HT1080 (cell line): ENCODE data around the gene TXNRD2. TPM values are rescaled to one million over a fixed set of nuclear protein-coding genes. Genes with fewer than 3 reads are reported as not detected.
"Not testable (repeated sequence)": the region's sequence is repeated elsewhere in the genome, so short reads cannot be mapped to it uniquely, and the experiment has no call there.

Source experiments
- DNase-seq: peaks from one replicate; pipeline ENCODE4 v3.0.0-alpha.2; 2015; ENCODE audit warnings: low read depth
- total RNA-seq: library from RNA; depleted of rRNA; stranded (reverse); fragments of >200 nt; shearing (Covaris generic); gene quantifications from 2 replicates; pipeline ENCODE4 v1.2.3, GENCODE V29; 2014

The TXNRD2 gene
- total RNA-seq, 1 experiment from 2014 or later: 94.5 TPM

DNA sequence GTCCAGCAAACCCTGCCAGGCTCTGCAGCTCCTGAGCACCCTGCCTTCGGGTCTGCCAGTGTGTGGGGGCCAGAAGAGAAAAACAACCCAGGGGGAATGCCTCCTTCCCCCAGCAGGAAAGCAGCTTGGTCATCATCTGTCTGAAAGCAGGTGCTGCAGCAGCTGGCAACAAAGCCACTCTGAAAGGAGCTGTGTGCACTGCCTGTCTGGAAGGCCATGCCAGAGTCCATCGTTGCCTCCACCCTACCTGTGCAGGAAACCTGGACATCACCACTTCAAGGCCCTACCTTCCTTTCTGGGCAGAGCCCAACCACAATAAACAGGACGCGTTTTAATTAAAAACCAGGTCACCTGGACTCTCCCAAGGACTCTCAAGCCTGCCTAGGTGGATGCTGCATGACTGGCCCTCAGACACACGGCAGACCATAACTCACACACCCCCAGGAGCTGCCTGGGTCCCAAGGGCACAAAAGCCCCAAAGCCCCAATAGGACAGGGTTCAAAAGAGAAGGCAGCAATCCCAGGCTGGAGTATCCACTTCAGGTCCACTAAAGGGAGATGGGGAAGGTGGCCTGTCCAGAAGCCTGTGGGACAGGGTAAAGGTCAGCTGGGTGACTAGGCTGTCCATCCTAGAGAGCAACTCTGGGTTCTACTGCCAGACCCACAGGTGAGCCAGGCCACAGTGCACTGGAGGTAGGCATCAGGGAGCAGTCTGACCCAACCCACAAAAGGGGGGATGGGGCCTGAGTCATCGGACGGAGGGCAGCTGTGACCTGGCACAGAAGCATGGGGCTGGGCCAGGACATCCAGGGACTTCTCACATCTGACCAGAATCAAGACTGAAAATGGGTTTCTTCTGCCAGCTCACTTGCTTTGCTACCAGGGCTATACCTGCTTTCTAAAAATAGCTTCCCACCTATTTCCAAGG, 93.1 kb downstream of the TXNRD2 start:
- DNase-seq: peak; percentile 59

DNA sequence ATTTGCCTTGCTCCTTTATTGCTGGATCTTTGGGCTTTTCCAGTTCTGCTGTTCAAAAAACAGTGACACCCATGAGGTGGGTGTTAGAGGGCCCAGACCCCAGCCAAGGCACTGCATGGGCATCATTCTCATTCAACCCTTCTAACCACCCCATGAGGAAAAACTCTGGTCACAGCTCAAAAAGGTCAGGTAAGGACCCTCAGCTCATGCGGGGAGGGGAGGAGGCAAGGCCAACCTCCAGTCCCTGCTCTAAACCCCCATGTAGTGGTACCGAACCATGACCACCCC, 94.3 kb downstream of the TXNRD2 start:
- DNase-seq: no peak

DNA sequence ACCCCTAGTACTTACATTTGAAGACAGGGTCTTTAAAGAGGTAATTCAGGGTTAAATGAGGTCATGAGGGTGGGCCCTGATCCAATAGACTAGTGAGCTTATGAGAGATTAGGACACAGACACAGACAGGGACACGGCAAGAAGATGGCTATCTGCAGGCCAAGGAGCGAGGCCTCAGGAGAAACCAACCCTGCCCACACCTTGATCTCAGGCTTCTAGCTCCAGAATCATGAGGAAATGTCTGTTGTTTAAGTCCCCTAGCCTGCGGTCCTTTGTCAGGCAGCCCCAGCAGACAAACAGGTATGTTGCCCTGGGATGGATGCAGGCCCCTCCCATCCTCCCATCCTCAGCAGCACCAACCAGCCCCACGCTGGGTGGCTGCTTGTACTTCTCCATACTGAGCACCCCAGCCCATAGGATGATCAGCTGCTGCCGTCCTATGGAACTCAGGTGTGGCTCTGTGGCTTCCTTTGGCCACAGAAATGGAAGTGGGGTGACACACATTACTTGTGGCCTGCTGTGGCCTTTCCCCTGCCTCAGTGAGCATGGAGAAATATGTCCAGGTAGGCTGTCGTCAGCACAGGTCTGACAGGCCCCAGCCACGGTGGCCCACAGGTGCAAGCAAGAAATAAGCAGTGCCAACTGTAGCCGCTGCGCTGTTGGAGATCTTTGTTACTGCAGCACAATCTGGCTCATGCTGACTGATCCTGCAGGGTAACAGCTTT, 94.8 kb downstream of the TXNRD2 start:
- DNase-seq: no peak

DNA sequence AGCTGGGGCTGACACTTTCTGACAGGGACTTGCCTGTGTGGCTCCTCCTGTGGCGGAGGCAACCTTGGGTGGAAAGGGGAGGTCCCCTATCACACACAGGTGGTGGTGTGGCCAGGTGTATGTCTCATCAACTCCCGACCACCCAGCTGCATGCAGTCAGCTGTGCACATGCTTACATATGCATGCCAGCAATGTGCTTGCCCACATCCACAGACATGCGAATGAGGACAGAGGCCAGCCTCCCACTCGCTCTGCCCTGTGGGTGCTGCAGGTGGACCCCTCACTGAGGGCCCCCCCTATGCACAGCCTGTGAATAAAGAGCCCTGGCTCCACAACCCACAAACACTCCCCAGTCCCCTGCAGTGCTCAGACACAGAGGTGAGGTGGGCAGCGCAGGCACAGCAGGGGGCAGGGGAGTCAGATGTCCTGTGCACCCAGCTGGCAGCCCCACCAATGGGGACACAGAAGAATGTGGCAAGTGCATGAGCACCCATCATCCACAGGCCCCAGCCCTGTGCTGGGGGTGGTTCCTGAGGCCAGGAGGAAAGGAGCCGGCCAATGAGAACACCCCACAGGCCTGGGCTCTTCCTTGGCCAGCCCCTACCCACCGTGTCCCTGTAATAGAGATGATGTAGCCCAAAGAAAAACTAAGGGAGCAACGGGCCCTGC, 96.4 kb downstream of the TXNRD2 start:
- no peak for DNase-seq

DNA sequence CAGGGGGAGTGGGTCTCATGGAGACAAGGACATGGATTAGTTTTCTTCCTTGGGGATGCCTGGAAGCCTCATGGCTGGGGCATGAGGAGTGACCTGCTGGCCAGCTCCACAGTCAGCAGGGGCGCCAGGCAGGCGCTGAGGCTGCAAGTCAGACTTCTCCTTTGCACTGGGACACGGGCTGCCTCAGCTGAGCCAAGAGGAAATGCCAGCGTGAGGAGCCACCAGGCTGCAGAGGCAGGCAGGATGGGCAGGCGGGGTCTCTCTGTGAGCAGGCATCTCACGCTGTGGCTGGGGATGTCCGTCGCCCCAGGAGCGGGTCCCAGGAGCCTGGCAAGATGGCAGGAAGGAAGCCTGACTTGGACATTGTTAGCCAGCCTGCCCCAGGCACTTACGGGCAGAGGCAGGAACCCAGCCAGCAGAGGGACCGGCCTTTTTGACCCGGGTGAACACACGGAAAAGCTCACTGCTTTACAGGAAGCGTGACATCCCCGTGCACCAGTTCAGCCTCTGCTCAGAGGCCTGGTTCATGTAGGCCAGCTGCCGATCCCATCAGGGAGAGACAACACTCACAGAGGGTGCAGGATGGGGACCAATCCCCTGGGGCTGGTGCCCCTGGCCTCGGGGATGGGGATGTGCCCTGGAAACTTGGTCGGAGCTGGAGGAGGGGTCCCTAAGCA, 97.1 kb downstream of the TXNRD2 start:
- DNase-seq: peak; percentile 72

DNA sequence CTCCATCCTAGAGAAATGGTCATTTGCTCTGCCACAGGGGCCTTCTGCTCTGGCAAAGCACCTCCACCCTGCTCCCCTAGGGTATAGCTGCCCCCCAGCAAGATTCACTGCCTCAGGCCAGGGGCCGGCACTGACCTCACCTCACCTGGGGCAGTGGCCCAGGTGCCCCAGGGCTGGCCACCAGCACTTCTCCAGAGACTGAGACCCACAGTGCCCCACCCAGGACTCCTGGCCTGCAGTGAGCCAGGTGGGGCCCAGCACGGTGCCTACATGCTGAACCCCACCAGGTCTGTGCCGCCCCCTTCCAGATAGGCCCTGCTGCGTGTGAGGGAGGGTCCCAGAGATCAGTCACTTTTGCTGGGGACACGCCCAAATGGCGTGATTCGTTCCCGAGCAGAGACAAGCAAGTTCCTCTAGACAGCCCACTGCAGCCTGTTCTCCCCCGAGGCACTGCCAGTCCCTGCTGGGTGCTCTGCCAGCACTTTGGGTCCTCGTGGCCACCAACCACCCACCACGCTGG, 97.7 kb downstream of the TXNRD2 start:
- DNase-seq: no peak

DNA sequence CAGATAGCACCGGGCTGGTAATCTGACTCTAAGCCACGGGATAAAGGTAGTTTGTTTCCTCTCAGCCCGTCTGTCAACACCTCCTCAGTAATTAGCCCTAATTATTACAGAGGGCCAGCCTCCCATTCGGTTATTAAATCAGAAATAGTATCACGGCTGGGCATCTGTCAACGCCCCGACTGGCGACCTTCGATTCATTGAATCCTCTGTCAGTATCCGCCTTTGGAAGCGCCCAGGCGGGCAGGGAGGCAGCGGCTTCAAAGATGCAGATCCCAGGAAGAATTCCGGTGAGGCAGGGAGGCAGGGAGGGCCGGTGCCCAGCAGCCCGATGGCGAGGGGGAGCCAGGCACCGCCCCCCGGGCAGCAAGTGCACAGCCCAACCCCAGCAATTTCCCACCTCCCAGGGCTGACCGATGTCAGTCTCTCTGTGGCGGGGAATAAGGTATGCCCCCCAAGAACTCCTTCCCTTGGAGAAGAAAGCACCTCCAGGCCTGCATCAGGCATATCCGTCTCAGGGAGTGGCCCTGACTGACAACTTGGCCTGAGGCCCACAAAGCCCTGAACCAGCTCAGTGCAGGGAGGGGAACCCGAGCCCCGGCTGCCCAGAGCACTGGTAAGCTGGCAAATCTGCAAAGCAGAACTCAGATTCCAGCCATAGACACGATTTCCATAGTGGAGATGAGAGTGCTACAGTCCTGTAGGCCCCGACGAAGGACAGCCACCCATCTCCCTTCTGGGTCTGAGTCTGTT, 98.3 kb downstream of the TXNRD2 start:
- DNase-seq: no peak

DNA sequence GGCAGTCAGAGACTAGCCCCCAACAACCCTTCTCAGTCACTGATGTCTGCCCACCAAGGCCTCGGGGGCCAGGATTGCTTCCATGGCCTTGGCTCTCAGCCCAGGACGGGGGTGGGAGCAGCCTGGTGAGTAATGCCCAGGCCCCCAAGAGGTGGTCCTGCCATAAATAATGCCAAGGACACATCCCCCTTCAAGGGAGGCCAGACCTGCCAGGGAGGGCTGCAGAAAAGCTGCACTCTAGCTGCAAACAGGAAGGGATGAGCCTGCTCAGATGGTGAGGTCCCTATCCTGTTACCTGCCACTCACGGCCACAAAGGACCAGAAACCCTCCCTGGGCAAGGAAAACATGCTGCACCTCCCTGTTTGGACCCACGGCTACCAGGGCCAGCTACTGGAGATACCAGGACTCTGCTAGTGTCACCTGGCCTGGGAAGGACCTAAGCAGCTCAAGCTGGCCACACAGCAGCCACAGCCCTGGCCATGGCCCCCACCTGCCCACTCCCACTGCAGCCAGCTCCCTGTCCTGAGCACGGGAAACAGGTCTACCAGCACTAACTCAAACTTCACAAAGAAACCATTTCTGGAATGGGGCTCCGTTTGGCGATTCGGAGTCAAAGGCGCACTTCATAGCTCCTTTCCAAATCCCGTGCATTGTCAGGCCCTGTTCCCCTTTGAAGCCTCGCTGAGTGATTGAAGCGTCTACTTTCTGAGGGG, 99.1 kb downstream of the TXNRD2 start:
- no peak for DNase-seq

DNA sequence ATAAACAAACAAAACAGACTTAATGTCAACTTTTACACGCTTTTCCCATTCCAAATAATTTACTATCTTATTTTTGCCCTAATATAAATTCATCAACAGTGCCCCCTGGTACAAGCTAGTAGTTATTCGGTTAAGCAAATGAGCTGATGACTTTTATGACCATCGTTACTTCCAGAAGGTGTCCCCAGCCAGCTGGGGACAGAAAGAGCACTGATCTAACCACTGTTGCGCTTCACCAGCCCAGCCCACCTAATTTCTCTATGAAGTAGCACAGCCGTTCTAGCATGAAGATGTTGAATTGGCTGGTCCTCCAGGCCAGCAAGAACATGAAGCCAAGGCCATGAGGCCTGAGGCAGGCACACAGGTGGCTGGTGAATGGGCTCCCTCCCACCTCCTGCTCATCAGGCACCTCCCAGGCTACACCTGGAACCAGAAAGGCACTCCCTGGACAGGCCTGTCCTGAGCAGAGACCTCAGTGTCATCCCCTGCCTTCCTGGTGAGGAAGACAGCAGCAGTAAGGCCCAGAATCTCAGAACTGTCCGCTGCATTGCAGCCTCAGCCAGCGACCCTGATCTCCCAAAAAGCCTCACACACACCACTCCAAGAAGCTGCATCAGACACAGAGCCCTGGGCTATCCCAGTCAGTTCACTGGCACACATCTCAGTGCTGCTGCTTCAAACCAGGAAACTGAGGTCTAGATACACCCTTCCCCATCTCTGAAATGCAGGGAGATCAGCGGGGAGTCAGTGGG, 99.8 kb downstream of the TXNRD2 start:
- DNase-seq: no peak

DNA sequence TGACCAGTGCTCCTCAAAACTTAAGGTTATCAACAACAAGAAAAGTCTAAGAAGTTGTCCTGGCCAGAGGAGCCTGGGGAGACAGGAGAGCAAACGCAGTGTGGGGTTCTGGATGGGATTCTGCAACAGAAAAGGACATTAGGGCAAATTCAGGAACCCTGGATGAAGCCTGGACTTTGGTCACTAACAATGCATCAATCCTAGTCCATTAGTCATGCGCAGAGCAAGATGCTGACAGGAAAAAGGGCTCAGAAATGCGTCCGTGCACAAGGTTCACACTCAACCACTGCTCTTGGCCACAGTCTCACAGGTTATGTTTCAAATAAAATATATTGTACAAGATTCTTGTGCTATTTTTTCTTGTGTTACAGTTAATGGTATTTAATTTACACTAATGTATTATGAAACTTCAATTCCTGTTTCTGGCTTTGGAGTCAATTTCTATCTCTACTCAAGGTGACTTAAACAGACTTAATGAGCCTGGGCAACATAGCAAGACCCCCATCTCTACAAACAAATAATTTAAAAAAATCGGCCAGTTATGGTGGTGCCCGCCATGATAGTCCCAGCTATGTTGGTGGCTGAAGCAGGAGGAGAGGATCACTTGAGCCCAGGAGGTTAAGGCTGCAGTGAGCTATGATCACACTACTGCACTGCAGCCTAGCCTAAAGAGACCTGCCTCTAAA, 100.5 kb downstream of the TXNRD2 start:
- DNase-seq: no peak

DNA sequence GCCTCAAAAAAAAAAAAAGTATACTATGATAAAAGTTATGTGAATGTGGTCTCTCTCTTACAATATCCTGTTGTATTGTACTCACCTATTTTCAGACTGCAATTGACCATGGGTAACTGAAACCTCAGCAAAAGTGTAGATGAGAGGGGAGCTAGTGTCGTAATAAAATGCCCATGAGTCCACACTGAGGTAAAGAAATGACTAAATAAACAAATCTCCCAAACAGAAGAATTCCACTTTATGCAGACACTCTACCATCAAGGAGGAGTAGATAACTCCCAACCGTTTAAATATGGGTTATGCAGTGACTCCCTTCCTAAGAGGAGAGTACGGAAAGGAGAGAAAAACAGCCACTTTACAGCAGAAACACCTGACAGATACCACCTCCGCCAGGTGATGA, 101.6 kb downstream of the TXNRD2 start:
- DNase-seq: no peak

DNA sequence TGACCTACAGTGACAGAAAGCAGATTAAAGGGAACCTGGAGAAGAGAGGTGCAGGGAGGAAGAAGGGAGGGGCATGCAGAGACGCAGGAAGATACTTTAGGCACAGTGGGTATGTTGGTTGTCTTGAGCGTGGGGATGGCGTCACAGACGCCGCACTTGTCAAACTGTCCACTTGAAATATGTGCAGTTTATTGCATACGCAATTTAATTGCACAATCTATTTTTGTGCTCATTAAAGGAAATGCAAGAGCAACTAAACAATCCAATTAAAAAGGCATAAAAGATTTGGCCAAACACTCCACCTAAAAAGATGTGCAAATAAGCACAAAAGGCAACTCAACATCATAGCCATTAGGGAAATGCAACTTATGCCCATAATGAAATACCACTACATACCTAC, 103.7 kb downstream of the TXNRD2 start:
- DNase-seq: no peak

DNA sequence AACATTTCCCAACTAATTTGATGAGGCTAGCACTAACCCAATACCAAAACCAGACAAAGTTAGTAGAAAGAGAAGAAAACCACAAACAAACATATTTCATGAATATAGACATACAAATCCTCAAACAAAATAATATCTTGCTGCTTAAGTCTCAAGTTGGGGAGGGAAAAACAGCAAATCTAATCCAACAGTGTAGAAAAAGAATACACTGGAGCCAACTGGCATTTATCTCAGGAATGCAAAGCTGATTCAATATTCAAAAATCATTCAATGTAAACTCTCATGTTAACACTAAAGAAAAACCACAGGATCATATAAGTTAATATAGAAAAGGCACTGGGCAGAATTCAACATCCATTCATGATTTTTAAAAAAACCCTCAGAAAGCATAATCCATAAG, 105.1 kb downstream of the TXNRD2 start:
- no peak for DNase-seq

DNA sequence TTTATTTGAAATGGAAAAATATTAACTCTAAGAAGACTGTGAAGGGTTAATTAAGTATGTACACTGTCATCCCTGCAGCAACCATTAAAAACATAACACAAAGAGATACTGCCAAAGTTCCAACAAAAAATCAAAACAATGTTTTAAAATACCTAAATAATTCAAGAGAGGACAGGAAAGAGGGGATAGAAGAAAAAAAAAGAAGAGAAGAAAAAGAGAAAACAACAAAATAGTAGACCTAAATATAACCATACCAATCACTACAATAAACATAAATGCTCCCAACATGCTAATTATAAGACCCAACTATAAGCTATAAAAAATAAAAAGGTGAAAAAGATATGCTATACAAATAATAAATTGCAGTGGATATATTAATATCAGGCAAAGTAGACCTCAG, 107.0 kb downstream of the TXNRD2 start:
- DNase-seq: no peak

DNA sequence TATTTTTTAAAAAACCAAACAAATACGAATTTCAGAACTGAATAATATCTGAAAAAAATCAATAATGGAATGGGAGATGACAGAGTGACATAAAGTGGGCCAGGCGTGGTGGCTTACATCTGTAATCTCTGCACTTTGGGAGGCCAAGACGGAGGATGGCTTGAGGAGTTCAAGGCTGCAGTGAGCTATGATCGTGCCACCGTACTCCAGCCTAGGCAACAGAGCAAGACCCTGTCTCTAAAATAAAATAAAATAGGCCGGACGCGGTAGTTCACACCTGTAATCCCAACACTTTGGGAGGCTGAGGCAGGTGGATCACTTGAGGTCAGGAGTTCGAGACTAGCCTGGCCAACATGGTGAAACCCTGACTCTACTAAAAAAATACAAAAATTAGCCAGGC, 108.3 kb downstream of the TXNRD2 start:
- not testable (repeated sequence) for DNase-seq

DNA sequence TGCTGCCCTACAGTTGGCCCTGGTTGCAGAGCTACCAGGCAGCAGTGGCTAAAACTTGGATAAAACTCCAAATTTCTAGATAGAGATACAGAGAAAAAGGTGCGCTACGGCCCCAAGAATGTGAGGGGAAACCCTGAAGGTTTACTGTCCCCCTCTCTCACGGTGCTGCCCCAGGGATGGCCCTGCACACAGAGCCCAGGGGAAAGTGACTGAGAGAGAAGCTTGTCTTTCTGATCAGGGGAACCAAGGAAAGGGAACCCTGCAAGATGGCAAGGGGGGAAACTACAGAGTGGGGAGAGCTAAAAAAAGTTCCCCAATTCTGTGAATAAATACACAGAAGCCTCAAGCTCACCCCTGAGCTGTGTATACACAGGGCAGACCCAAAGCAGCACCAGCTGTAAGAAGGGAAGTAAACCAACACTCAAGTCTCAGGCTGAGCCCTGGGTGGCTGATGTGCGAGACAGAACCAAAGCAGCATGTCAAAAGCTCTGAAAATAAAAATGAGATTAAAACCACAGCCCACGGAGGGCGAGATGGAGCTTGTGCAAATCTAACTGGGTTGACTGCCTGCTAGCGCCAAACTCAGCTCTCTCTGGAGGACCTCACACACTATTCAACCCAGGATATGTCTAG, 109.0 kb downstream of the TXNRD2 start:
- no peak for DNase-seq

DNA sequence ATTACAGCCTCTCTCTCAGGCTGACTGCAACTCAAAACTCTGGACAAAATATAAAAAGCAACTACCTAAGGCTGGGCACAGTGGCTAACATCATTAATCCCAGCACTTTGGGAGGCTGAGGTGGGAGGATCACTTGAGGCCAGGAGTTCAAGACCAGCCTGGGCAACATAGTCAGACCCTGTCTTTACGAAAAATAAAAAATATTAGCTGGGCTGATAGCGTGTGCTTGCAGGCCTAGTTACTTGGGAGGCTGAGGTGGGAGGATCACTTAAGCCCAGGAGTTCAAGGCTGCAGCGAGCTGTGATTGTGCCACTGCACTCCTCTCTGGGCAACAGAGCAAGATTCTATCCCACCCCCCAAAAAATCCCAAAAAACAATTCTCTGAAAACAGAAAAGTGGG, 109.6 kb downstream of the TXNRD2 start:
- not testable (repeated sequence) for DNase-seq

DNA sequence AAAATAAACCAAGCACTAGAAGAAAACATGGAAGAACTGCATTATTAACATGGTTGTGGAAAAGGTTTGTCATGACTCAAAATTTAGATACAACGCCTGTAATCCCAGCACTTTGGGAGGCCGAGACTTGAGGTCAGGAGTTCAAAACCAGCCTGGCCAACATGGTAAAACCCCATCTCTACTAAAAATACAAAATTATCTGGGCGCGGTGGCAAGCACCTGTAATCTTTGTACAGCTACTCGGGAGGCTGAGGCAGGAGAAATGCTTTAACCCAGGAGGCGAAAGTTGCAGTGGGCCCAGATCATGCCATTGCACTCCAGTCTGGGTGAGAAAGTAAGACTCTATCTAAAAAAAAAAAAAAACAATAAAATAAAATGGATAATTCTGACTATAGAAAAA, 110.6 kb downstream of the TXNRD2 start:
- DNase-seq: no peak
